ENCODE results near the gene PTPRG. TPM values are rescaled to one million over a fixed set of nuclear protein-coding genes. Genes with fewer than 3 reads are reported as not detected.

The PTPRG gene
- polyA plus RNA-seq, 3 donors, result not detected

- H2AFZ ChIP-seq (ENCODE audit: insufficient read depth, low read depth, low read length, poor library complexity, severe bottlenecking), result no peak overlapping the region
- H3K4me1 Mint-ChIP-seq, result no peaks in the 10 kb centered on the region
- H3K36me3 Mint-ChIP-seq, result no peaks in the 10 kb centered on the region
- H3K27ac Mint-ChIP-seq, result no peak overlapping the region
- no peak overlapping the region for H3K4me3 ChIP-seq (replicated peaks in 1 of 3; ENCODE audit: low read depth in 2 of 3, low read length in 3 of 3)
- peaks cover 0 to 2% (median 0%) of the 10 kb centered on the region in 3 donors for H3K27me3 Mint-ChIP-seq (ENCODE audit: low read depth in 3 of 3)
- no peak overlapping the region for H3K27ac ChIP-seq (ENCODE audit: low read depth in 1 of 2, low read length in 2 of 2)
- peaks cover 0 to 4% (median 2%) of the 10 kb centered on the region in 7 donors for H3K9me3 Mint-ChIP-seq
- no peak for DNase-seq
- intact Hi-C loops (cut with micrococcal nuclease), result no loop called here
- TF ChIP-seq, protein P1, sequence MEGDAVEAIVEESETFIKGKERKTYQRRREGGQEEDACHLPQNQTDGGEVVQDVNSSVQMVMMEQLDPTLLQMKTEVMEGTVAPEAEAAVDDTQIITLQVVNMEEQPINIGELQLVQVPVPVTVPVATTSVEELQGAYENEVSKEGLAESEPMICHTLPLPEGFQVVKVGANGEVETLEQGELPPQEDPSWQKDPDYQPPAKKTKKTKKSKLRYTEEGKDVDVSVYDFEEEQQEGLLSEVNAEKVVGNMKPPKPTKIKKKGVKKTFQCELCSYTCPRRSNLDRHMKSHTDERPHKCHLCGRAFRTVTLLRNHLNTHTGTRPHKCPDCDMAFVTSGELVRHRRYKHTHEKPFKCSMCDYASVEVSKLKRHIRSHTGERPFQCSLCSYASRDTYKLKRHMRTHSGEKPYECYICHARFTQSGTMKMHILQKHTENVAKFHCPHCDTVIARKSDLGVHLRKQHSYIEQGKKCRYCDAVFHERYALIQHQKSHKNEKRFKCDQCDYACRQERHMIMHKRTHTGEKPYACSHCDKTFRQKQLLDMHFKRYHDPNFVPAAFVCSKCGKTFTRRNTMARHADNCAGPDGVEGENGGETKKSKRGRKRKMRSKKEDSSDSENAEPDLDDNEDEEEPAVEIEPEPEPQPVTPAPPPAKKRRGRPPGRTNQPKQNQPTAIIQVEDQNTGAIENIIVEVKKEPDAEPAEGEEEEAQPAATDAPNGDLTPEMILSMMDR (IDR thresholded peaks at IDR 0.05), result no peak
- no peaks in the 10 kb centered on the region for H3K36me3 ChIP-seq (replicated peaks in 1 of 2; ENCODE audit: control insufficient read depth in 1 of 2, insufficient read depth in 2 of 2, low read length in 2 of 2)
- H3K79me2 ChIP-seq (ENCODE audit: insufficient read depth, low read length), result no peaks in the 10 kb centered on the region
- no peak overlapping the region for H3K4me3 Mint-ChIP-seq
- no peak overlapping the region for H3K9ac ChIP-seq (ENCODE audit: insufficient read depth, low read length, poor library complexity, severe bottlenecking)
- 43% methylated on average over 1 of the region's 5 CpGs for WGBS (ENCODE audit: insufficient coverage)
- H4K20me1 ChIP-seq (ENCODE audit: insufficient read depth, low read length), result no peaks in the 10 kb centered on the region
- no peaks in the 10 kb centered on the region for H3K9me3 ChIP-seq (replicated peaks in 1 of 2; ENCODE audit: control insufficient read depth in 1 of 2, insufficient read depth in 1 of 2, low read length in 2 of 2)
- no peak overlapping the region for H3K4me2 ChIP-seq (replicated peaks; ENCODE audit: extremely low read depth, low read length, poor library complexity, severe bottlenecking)
- H3K4me1 ChIP-seq (ENCODE audit: control insufficient read depth in 1 of 2, insufficient read depth in 2 of 2, low read length in 2 of 2), result no peaks in the 10 kb centered on the region
- H3K27me3 ChIP-seq (ENCODE audit: control insufficient read depth in 2 of 2, insufficient read depth in 2 of 2, low read length in 2 of 2), result no peaks in the 10 kb centered on the region
Observed at GRCh38 chr3:61620073-61620472, 58.7 kb downstream of the PTPRG start.

GRCh38 chr3:61624300-61624699 lies 62.9 kb downstream of the PTPRG start:
- TF ChIP-seq, protein P1 (IDR thresholded peaks at IDR 0.05), result no peak
- Mint-ChIP-seq H3K9me3 (peaks cover 0 to 4% (median 2%) of the 10 kb centered on the region in 7 donors), H3K4me3 (no peak overlapping the region), H3K27ac (no peak overlapping the region), H3K36me3 (no peaks in the 10 kb centered on the region), H3K27me3 (ENCODE audit: low read depth in 3 of 3) (peaks cover 0 to 4% (median 0%) of the 10 kb centered on the region in 3 donors), H3K4me1 (no peaks in the 10 kb centered on the region)
- Histone ChIP-seq H3K27me3 (ENCODE audit: control insufficient read depth in 2 of 2, insufficient read depth in 2 of 2, low read length in 2 of 2) (no peaks in the 10 kb centered on the region), H2AFZ (ENCODE audit: insufficient read depth, low read depth, low read length, poor library complexity, severe bottlenecking) (no peak overlapping the region), H3K4me3 (replicated peaks in 1 of 3; ENCODE audit: low read depth in 2 of 3, low read length in 3 of 3) (no peak overlapping the region), H3K4me2 (replicated peaks; ENCODE audit: extremely low read depth, low read length, poor library complexity, severe bottlenecking) (no peak overlapping the region), H3K27ac (ENCODE audit: low read depth in 1 of 2, low read length in 2 of 2) (no peak overlapping the region), H3K4me1 (ENCODE audit: control insufficient read depth in 1 of 2, insufficient read depth in 2 of 2, low read length in 2 of 2) (no peaks in the 10 kb centered on the region), H4K20me1 (ENCODE audit: insufficient read depth, low read length) (no peaks in the 10 kb centered on the region), H3K36me3 (replicated peaks in 1 of 2; ENCODE audit: control insufficient read depth in 1 of 2, insufficient read depth in 2 of 2, low read length in 2 of 2) (no peaks in the 10 kb centered on the region), H3K9ac (ENCODE audit: insufficient read depth, low read length, poor library complexity, severe bottlenecking) (no peak overlapping the region), H3K79me2 (ENCODE audit: insufficient read depth, low read length) (no peaks in the 10 kb centered on the region), H3K9me3 (replicated peaks in 1 of 2; ENCODE audit: control insufficient read depth in 1 of 2, insufficient read depth in 1 of 2, low read length in 2 of 2) (no peaks in the 10 kb centered on the region)
- intact Hi-C loops (cut with micrococcal nuclease), result no loop called here
- DNase-seq, result no peak
- 80% methylated on average over 1 of the region's 2 CpGs for WGBS (ENCODE audit: insufficient coverage)
